ENCODE data around the gene PEX11G.

Gene PEX11G

DNA sequence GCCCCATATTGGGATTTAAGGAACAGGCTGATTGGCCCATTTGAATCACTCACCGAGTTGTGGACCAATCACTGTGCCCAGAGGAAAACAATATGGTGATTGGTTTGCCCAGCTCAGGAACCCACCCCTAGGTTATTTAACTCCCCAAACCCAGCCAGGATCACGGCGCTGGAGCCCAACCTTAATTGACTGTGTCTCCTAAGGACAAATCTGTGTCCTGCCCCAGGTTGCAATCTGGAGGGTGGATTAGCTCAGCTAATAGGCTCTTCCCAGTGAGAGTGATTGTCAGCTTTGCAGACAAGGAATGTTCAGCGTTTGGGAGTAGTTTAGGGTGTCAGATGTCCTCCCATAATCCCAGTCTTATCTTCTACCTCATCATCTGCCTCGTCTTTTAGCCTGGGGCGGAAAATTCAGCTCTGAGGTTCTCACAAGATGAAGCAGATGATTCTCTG, 23.6 kb upstream of the PEX11G start:
- Mint-ChIP-seq H3K27ac (no peak overlapping the region), H3K36me3 (ENCODE audit: low read depth) (no peaks in the 10 kb centered on the region), H3K9me3 (no peaks in the 10 kb centered on the region)

DNA sequence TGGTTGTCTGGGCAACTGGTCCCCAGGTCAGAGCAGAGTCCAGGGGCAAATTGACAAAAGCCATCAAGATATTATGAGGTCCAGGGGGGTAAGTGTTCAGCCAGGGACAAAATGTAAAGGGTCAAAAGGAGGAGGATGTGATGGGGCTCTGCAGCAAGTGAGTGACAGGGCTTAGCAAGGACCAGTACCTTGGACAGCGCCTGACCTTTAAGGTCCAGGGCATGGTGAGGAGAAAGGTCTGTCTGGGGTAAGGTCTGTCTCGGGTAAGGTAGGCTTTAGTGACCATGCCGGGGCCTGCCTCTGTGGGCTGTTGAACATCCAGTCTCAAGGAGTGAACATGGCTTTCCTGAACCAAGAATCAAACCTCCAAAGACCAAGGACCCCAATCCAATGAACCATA, 20.8 kb upstream of the PEX11G start:
- Mint-ChIP-seq H3K36me3 (ENCODE audit: low read depth) (no peaks in the 10 kb centered on the region), H3K9me3 (no peaks in the 10 kb centered on the region), H3K27me3 (peaks cover 23% of the 10 kb centered on the region), H3K4me1 (ENCODE audit: low read depth) (peaks cover 12% of the 10 kb centered on the region), H3K4me3 (no peak overlapping the region), H3K27ac (no peak overlapping the region)

More for the DNA sequence above, 23.6 kb upstream of the PEX11G start:
- Mint-ChIP-seq H3K4me1 (ENCODE audit: low read depth) (peaks cover 16% of the 10 kb centered on the region), H3K27me3 (peaks cover 8% of the 10 kb centered on the region), H3K4me3 (no peak overlapping the region)

DNA sequence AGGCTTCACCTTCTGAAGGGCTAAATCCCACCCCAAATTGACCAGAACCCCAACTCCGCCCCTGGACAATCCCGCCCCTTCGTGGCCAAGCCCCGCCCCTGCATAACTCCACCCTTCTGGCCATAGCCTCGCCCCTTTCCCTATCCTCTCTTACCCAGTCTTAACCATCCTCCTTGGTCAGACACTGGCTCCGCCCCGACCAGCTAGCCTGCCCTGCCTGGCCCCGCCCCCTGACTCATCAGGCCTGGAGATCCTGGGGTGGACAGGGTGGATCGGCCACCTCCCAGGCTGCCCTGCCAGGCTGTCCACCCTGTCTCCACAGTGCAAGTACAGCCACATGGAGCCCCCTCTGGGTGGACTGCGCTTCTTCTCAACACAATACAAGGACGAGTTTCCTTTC, 19.0 kb upstream of the PEX11G start:
- Mint-ChIP-seq H3K36me3 (ENCODE audit: low read depth) (no peaks in the 10 kb centered on the region), H3K27me3 (peaks cover 33% of the 10 kb centered on the region), H3K4me3 (no peak overlapping the region), H3K27ac (no peak overlapping the region), H3K9me3 (no peaks in the 10 kb centered on the region), H3K4me1 (ENCODE audit: low read depth) (peaks cover 12% of the 10 kb centered on the region)

DNA sequence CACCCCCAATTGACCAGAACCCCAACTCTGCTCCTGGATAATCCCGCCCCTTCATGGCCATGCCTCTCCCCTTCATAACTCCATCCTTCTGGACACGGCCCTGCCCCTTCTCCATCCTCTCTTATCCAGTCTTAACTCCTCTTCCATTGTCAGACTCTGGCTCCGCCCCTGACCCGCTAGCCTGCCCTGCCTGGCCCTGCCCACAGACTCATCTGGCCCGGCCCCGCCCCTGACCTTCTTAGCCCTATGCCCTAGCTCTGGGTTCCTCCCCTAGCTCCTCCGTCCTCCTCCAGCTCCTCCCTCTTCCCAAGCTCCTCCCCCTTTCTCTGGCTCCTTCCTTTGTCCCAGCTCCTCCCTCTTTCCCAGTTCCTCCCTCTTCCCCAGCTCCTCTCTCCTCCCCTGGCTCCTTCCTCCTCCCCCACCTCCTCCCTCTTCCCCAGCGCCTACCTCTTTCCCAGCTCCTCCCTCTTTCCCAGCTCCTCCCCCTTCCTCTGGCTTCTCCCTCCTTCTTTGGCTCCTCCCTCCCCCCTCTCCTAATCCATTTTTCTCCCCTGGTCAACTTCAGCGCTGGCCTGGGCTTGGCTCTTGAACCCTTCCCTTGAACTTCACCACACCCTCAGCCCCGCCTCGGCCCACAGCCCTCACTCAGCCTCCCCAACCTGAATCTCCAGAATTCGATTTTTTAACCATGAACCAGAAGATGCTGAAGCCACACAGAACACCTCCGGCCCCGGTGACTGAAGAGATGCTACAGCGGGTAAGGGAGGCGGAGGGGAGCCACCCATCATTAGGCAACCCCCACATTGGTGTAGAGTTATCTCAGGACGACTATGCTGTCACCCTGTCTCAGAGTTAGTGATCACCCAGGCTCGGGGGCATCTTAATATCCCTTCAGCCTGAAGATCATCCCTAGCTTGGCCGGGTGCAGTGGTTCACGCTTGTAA, 17.8 kb upstream of the PEX11G start:
- H3K27me3 Mint-ChIP-seq: peaks cover 43% of the 10 kb centered on the region
- H3K9me3 Mint-ChIP-seq: no peaks in the 10 kb centered on the region
- no peak overlapping the region for H3K4me3 Mint-ChIP-seq
- H3K4me1 Mint-ChIP-seq (ENCODE audit: low read depth): peaks cover 12% of the 10 kb centered on the region
- no peaks in the 10 kb centered on the region for H3K36me3 Mint-ChIP-seq (ENCODE audit: low read depth)
- H3K27ac Mint-ChIP-seq: no peak overlapping the region

DNA sequence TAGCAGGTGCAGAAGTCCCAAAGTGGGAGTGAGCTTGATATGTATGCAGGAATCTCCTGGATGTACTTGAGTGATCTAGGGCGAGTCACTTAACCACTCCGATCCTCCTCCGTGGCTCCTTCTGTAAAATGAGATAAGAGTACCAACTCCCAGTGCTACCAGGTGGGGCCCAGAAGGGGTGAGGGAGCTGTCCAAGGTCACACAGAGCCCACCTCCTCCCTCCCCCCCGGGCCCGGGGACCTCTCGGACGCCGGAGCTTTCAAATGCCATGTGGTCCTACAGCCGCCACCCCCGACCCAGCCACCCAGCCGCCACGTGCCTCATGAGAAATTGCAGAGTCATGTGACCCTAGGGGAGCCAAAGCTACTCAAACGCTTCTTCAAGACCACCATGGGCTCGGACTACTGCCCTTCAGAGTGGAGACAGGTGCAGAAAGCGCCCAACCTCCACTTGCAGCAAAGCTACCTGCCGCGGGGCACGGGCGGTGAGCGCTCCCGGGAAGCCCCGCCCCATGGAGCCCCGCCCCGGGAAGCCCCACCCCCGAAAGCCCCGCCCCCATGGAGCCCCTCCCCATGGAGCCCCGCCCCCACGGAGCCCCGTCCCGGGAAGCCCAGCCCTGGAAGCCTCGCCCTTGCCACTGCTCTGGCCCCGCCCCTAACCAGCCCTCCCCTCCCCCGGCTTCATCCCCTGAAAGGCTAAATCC, 17.0 kb upstream of the PEX11G start:
- H3K4me1 Mint-ChIP-seq (ENCODE audit: low read depth): peaks cover 12% of the 10 kb centered on the region

DNA sequence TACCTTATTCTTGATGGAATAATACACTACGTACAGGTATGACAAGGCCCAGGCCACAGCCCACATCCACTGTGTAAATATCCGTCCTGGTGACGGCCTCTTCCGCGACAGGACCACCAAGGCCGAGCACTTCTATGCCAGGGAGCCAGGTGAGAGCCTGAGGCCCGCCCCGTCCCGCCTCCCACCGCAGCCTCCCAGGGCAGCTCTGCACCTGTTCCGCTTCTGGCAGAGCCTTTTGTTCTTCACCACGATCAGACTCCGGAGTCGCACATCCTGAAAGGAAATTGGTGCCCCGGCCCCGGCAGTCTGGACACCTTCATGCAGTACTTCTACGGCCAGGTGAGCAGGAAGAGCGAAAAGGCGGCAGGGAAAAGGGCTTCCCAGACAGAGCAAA, 16.4 kb upstream of the PEX11G start:
- Mint-ChIP-seq H3K9me3 (no peaks in the 10 kb centered on the region), H3K4me1 (ENCODE audit: low read depth) (peaks cover 12% of the 10 kb centered on the region), H3K4me3 (no peak overlapping the region), H3K36me3 (ENCODE audit: low read depth) (no peaks in the 10 kb centered on the region), H3K27me3 (peaks cover 48% of the 10 kb centered on the region), H3K27ac (no peak overlapping the region)

More for the DNA sequence above, 17.0 kb upstream of the PEX11G start:
- Mint-ChIP-seq H3K4me3 (no peak overlapping the region), H3K9me3 (no peaks in the 10 kb centered on the region), H3K27ac (no peak overlapping the region), H3K27me3 (peaks cover 48% of the 10 kb centered on the region), H3K36me3 (ENCODE audit: low read depth) (no peaks in the 10 kb centered on the region)

DNA sequence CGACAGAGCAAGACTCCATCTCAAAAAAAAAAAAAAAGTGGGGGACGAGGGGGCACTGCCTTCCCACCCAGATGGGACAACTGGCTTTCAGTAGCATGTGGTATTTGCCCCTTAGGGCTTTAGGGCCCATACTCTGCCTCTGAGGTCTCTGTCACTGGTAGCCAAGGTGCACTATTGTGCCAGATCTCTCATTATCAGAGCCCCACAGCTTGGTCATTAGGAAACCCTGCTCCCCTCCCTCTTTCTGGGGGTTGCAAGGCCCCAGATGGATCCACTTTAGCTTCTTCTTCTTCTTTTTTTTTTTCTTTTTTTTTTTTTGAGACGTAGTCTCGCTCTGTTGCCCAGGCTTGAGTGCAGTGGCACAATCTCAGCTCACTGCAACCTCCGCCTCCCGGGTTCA, 15.8 kb upstream of the PEX11G start:
- H3K27ac Mint-ChIP-seq: no peak overlapping the region
- H3K4me1 Mint-ChIP-seq (ENCODE audit: low read depth): peaks cover 12% of the 10 kb centered on the region
- H3K36me3 Mint-ChIP-seq (ENCODE audit: low read depth): no peaks in the 10 kb centered on the region
- H3K4me3 Mint-ChIP-seq: no peak overlapping the region
- H3K9me3 Mint-ChIP-seq: no peaks in the 10 kb centered on the region
- peaks cover 53% of the 10 kb centered on the region for H3K27me3 Mint-ChIP-seq

DNA sequence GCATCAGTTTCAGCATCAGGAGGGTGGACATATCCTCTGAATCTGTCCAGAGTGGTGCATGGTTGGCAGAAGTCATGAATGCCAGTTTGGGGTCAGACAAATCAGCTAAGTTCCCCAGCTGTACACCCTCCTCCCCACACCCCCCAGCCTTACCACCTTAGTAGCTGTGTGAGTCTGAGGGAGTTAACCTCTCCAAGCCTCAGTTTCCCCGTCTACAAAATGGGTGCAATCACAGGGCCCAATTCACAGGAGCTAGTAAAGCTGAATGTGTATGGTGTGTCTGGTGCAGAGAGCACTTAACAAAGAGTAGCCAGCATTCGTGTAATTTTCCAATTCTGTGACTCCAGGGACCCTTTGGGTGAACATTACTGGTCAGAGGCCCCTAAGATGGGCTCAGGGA, 13.7 kb upstream of the PEX11G start:
- Mint-ChIP-seq H3K27ac (no peak overlapping the region), H3K36me3 (ENCODE audit: low read depth) (no peaks in the 10 kb centered on the region), H3K4me1 (ENCODE audit: low read depth) (peaks cover 12% of the 10 kb centered on the region), H3K4me3 (no peak overlapping the region), H3K27me3 (peaks cover 62% of the 10 kb centered on the region), H3K9me3 (no peaks in the 10 kb centered on the region)

DNA sequence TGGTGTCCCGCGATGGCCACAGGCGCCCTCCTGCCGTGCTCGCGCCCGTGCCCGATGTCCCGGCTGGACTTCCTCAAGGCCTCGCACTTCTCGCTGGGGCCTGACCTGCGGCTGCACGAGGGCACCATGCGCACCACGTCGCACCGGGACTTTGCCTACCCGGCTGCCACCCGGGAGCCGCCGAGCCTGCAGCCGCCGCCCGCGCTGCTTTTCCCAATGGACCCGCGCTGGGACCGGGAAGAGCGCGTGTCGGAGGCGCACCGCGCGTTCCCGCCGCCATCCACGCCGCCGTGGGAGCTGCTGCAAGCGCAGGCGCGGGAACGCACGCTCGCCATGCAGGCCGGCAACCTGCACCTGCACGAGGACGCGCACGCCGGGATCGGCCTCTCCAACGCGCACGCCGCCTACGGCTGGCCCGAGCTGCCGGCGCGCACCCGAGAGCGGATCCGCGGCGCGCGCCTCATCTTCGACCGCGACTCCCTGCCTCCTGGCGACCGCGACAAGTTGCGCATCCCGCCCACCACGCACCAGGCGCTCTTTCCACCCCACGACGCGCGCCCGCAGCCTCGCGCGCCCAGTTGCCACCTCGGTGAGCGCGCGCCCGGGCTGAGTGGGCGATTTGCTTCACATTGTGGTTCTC, 12.1 kb upstream of the PEX11G start:
- Mint-ChIP-seq H3K27ac (no peak overlapping the region), H3K4me3 (peak overlapping the region; percentile 55), H3K36me3 (ENCODE audit: low read depth) (no peaks in the 10 kb centered on the region), H3K9me3 (no peaks in the 10 kb centered on the region), H3K27me3 (peaks cover 61% of the 10 kb centered on the region), H3K4me1 (ENCODE audit: low read depth) (peaks cover 9% of the 10 kb centered on the region)

DNA sequence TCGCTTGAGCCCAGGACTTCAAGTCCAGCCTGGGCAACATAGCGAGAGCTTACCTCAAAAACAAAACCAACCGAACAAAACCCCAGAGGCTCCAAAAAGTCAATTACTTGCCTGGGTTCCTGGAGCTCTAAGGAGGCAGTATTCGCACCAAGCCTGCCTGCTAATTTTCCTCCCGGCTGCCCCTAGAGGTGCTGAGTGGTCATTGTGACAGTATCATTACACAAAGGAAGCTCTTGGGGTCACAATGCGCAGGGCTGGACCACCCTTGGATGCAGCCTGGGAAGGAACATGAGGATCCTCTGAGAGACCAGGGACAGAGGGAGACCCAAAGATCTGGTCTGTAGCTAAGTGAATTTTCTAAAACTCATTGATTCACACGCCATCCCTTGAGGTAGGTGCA, 8.5 kb upstream of the PEX11G start:
- Mint-ChIP-seq H3K36me3 (ENCODE audit: low read depth) (no peaks in the 10 kb centered on the region), H3K27ac (no peak overlapping the region), H3K27me3 (peaks cover 44% of the 10 kb centered on the region), H3K4me1 (ENCODE audit: low read depth) (peaks cover 14% of the 10 kb centered on the region), H3K9me3 (no peaks in the 10 kb centered on the region), H3K4me3 (no peak overlapping the region)

DNA sequence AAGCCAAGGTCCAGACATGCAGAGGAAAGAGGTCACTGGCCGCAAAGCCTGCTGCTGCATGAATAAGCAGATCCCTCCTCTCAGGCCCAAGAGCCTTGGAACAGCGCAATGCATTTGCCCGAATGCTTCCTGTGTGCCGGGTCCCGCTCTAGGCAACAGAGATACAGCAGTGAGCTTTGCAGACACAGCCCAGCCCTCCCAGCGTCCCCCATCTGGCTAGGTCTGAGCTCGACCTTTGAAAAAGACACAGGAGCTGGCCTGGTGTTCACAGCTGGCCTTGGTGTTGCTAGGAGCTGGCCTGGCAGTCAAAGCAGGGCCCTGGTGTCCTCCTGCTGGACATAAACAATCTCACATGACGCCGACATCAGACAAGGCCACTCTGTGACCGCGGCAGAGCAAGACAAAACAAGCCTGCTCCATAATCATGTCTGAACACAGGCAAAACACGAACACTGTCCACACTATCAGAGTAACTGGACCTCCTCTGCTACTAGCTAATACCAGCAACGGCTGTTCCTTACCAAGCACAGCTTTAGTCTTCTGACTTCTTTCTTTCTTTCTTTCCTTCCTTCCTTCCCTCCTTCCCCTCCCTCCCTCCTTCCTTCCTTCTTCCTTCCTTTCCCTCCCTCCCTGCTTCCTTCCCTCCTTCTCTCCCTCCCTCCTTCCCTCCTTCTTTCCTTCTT, 5.7 kb upstream of the PEX11G start:
- Mint-ChIP-seq H3K4me3 (no peak overlapping the region), H3K27ac (no peak overlapping the region), H3K27me3 (peaks cover 24% of the 10 kb centered on the region), H3K9me3 (no peaks in the 10 kb centered on the region), H3K36me3 (ENCODE audit: low read depth) (no peaks in the 10 kb centered on the region), H3K4me1 (ENCODE audit: low read depth) (peaks cover 36% of the 10 kb centered on the region)

DNA sequence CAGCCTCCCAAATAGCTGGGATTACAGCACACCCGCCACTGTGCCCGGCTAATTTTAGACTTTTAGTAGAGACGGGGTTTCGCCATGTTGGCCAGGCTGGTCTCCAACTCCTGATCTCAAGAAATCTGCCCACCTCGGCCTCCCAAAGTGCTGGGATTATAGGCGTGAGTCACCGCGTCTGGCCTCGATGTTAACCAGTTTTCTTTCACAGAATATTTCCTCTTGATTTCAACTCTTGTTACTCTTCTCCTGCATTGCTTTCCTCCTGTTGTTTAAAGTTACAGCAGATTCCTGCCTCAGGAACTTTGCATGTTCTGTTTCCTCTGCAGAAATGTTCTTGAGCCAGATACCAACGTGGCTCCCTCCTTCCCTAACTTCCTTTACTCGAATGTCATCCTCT, 3.7 kb upstream of the PEX11G start:
- H3K4me3 Mint-ChIP-seq: peak overlapping the region; percentile 1

DNA sequence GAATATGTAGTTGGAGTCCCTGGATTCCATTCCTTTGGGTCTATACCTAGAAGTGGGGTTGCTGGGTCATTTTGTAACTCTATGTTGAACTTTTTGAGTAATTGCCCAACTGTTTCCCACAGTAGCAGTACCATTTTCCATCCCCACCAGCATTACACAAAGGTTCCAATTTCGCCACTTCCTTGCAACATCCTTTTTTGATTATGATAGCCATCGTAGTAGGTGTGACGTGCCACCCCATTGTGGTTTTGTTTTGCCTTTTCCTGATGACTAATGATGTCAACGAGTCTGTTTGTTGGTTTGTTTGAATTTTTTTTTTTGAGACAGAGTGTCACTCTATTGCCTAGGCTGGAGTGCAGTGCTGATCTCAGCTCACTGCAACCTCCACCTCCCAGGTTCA, 3.3 kb upstream of the PEX11G start:
- Mint-ChIP-seq H3K36me3 (ENCODE audit: low read depth) (no peaks in the 10 kb centered on the region), H3K9me3 (no peaks in the 10 kb centered on the region), H3K4me3 (peak overlapping the region; percentile 50), H3K27ac (peak overlapping the region; percentile 85), H3K27me3 (peaks cover 9% of the 10 kb centered on the region), H3K4me1 (ENCODE audit: low read depth) (peaks cover 42% of the 10 kb centered on the region)

More for the DNA sequence above, 3.7 kb upstream of the PEX11G start:
- Mint-ChIP-seq H3K9me3 (no peaks in the 10 kb centered on the region), H3K27ac (peak overlapping the region; percentile 85), H3K4me1 (ENCODE audit: low read depth) (peaks cover 42% of the 10 kb centered on the region), H3K36me3 (ENCODE audit: low read depth) (no peaks in the 10 kb centered on the region), H3K27me3 (peaks cover 11% of the 10 kb centered on the region)

DNA sequence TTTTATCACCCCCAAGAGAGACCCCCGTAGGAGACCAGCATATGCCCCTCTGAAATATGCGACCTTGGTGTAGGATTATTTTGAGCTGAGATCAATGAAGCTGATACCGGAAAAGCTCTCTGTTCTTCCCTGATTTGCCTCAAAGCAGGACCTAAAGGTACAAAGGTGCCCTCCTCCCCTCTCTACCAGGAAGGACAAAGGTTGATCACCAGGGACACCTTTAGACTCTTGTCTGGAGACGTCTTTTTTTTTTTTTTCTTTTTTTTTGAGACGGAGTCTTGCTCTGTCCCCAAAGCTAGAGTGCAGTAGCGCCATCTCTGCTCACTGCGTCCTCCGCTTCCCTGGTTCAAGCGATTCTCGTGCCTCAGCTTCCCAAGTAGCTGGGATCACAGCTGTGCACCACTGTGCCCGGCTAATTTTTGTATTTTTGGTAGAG, 792 bp upstream of the PEX11G start:
- peak overlapping the region; percentile 83 for H3K27ac Mint-ChIP-seq
- H3K4me1 Mint-ChIP-seq (ENCODE audit: low read depth): peaks cover 42% of the 10 kb centered on the region
- no peaks in the 10 kb centered on the region for H3K36me3 Mint-ChIP-seq (ENCODE audit: low read depth)
- H3K4me3 Mint-ChIP-seq: peak overlapping the region; percentile 84
- H3K9me3 Mint-ChIP-seq: no peaks in the 10 kb centered on the region
- no peaks in the 10 kb centered on the region for H3K27me3 Mint-ChIP-seq

All from stimulated activated naive CD8-positive, alpha-beta T cell treated with anti-CD3 and anti-CD28 coated beads, Interleukin-15, Interleukin-2, amounts not matched to agents 100 ng/mL and 50 ng/mL, for 24 hours (primary cell).